H1 (cell line): Measurements from ENCODE around the gene RBM19. TPM values are rescaled to one million over a fixed set of nuclear protein-coding genes. Genes with fewer than 3 reads are reported as not detected.

Experiments
- CTCF ChIA-PET: fragments of 300-600 bp; sonication (Branson Sonifier 250); formaldehyde crosslinking; loops from one replicate; lab custom pipeline; 2021; ENCODE audit not compliant: partially characterized antibody; lab: Charles Lee
- POLR2A ChIA-PET: fragments of 300-600 bp; sonication (Branson Sonifier 250); formaldehyde crosslinking; loops from one replicate; lab custom pipeline; 2021; ENCODE audit warnings: inconsistent platforms; ENCODE audit not compliant: partially characterized antibody; lab: Charles Lee
- DNase-seq, 2 experiments: peaks; one replicate each; pipeline versions ENCODE4 v3.0.0 to v3.0.0-alpha.2; 2010 to 2022; ENCODE audit warnings: low spot score in 2 of 2, low read depth in 1 of 2, mixed read lengths in 1 of 2
- FAIRE-seq: peaks from 2 replicates; lab custom pipeline; 2011; peaks lifted over from hg19 to GRCh38; lab: Jason Lieb, UNC
- H2AFZ ChIP-seq: 2 replicates; pipeline ENCODE4 v1.8.1; 2012; ENCODE audit warnings: low read length, inconsistent platforms
- H2AK5ac ChIP-seq: 2 replicates; pipeline ENCODE4 v1.6.1; 2013; ENCODE audit warnings: low read depth, low read length
- H2BK120ac ChIP-seq: replicated peaks from 2 replicates; pipeline ENCODE3; 2013; ENCODE audit warnings: low read depth, low read length, inconsistent platforms
- H2BK12ac ChIP-seq: 2 replicates; pipeline ENCODE4 v1.6.1; 2013; ENCODE audit warnings: low read depth, low read length
- H2BK15ac ChIP-seq: 2 replicates; pipeline ENCODE4 v1.6.1; 2013; ENCODE audit warnings: low read length
- H2BK20ac ChIP-seq: 2 replicates; pipeline ENCODE4 v1.6.1; 2013; ENCODE audit warnings: low read length
- H2BK5ac ChIP-seq: 2 replicates; pipeline ENCODE4 v1.6.1; 2013; ENCODE audit warnings: low read depth, low read length
- H3K14ac ChIP-seq: 2 replicates; pipeline ENCODE4 v1.6.1; 2013; ENCODE audit warnings: inconsistent platforms; ENCODE audit not compliant: insufficient read length
- H3K18ac ChIP-seq: 2 replicates; pipeline ENCODE4 v1.6.1; 2013; ENCODE audit warnings: low read length; ENCODE audit errors: extremely low read depth
- H3K23ac ChIP-seq: 2 replicates; pipeline ENCODE4 v1.6.1; 2013; ENCODE audit warnings: inconsistent platforms; ENCODE audit not compliant: insufficient read length
- H3K23me2 ChIP-seq: 2 replicates; pipeline ENCODE4 v1.6.1; 2013; ENCODE audit warnings: low read depth, low read length
- H3K27ac ChIP-seq: 2 replicates; pipeline ENCODE4 v1.6.1; 2011; ENCODE audit warnings: low read depth, low read length, inconsistent platforms
- H3K27me3 ChIP-seq, 4 experiments: replicated peaks in 1 of 4; 1 replicate in 1 of 4; 2 replicates in 3 of 4; pipeline versions ENCODE4 v1.6.1 to v1.8.1; 2011 to 2013; ENCODE audit warnings: low read length in 3 of 4, mild to moderate bottlenecking in 3 of 4, inconsistent platforms in 2 of 4, mixed read lengths in 2 of 4, moderate library complexity in 1 of 4; ENCODE audit not compliant: control insufficient read depth in 3 of 4, insufficient read depth in 3 of 4; ENCODE audit errors: extremely low read depth in 1 of 4
- H3K36me3 ChIP-seq, 4 experiments: 2 replicates each; pipeline versions ENCODE4 v1.6.1 to v1.8.1; 2011 to 2013; ENCODE audit warnings: mild to moderate bottlenecking in 4 of 4, low read length in 3 of 4, moderate library complexity in 2 of 4, control low read depth in 1 of 4, inconsistent platforms in 1 of 4; ENCODE audit not compliant: insufficient read depth in 4 of 4, control insufficient read depth in 2 of 4
- H3K4ac ChIP-seq: replicated peaks from 2 replicates; pipeline ENCODE3; 2013; ENCODE audit warnings: low read length, low read depth, mixed read lengths, inconsistent platforms; ENCODE audit not compliant: insufficient read length
- H3K4me1 ChIP-seq, 4 experiments: replicated peaks in 1 of 4; 1 replicate in 1 of 4; 2 replicates in 3 of 4; pipeline versions ENCODE4 v1.6.1 to v1.8.1; 2011 to 2013; ENCODE audit warnings: low read length in 3 of 4, inconsistent platforms in 2 of 4, mixed read lengths in 1 of 4; ENCODE audit not compliant: insufficient read depth in 4 of 4, control insufficient read depth in 3 of 4
- H3K4me2 ChIP-seq, 2 experiments: 2 replicates each; pipeline versions ENCODE4 v1.6.1 to v1.8.1; 2011 to 2013; ENCODE audit warnings: low read depth in 2 of 2, low read length in 2 of 2, control low read depth in 1 of 2, inconsistent platforms in 1 of 2, mild to moderate bottlenecking in 1 of 2; ENCODE audit not compliant: insufficient read depth in 1 of 2
- H3K4me3 ChIP-seq, 4 experiments: fragments of 200-600, 300-600 bp in 1 of 4; sonication (generic), shearing (Covaris generic), sonication (Bioruptor Twin) in 1 of 4; 2 replicates each; pipeline versions ENCODE4 v1.5.1 to v1.8.1; 2011 to 2016; ENCODE audit warnings: low read length in 4 of 4, low read depth in 3 of 4, control low read depth in 2 of 4, inconsistent platforms in 2 of 4, mild to moderate bottlenecking in 2 of 4, mixed read lengths in 1 of 4, moderate library complexity in 1 of 4; ENCODE audit not compliant: insufficient read depth in 2 of 4; ENCODE audit errors: extremely low read depth in 1 of 4
- H3K56ac ChIP-seq: replicated peaks from 2 replicates; pipeline ENCODE3; 2013; ENCODE audit warnings: low read depth, mild to moderate bottlenecking, mixed read lengths, low read length, inconsistent platforms; ENCODE audit not compliant: insufficient read length
- H3K79me1 ChIP-seq: 2 replicates; pipeline ENCODE4 v1.6.1; 2013; ENCODE audit warnings: low read depth, low read length, control low read depth
- H3K79me2 ChIP-seq, 2 experiments: 2 replicates each; pipeline versions ENCODE4 v1.6.1 to v1.8.1; 2012 to 2013; ENCODE audit warnings: low read length in 2 of 2, mild to moderate bottlenecking in 2 of 2, inconsistent platforms in 1 of 2; ENCODE audit not compliant: insufficient read depth in 2 of 2, control insufficient read depth in 1 of 2
- H3K9ac ChIP-seq, 4 experiments: replicated peaks in 1 of 4; 1 replicate in 1 of 4; 2 replicates in 3 of 4; pipeline versions ENCODE4 v1.6.1 to v1.8.1; 2011 to 2013; ENCODE audit warnings: low read depth in 3 of 4, low read length in 3 of 4, control low read depth in 2 of 4, mild to moderate bottlenecking in 2 of 4, moderate library complexity in 2 of 4, inconsistent platforms in 1 of 4; ENCODE audit errors: extremely low read depth in 1 of 4
- H3K9me3 ChIP-seq, 2 experiments: 2 replicates each; pipeline versions ENCODE4 v1.6.1 to v1.8.1; 2012 to 2013; ENCODE audit warnings: mild to moderate bottlenecking in 2 of 2, moderate library complexity in 2 of 2, control low read depth in 1 of 2, inconsistent platforms in 1 of 2, low read depth in 1 of 2, low read length in 1 of 2, mixed read lengths in 1 of 2; ENCODE audit not compliant: insufficient read depth in 2 of 2
- H4K20me1 ChIP-seq, 2 experiments: replicated peaks in 1 of 2; 2 replicates each; pipeline versions ENCODE3 to v1.8.1; 2011 to 2013; ENCODE audit warnings: inconsistent platforms in 2 of 2, low read length in 2 of 2, mild to moderate bottlenecking in 1 of 2; ENCODE audit not compliant: insufficient read depth in 2 of 2, control insufficient read depth in 1 of 2
- H4K5ac ChIP-seq: 2 replicates; pipeline ENCODE4 v1.6.1; 2013; ENCODE audit warnings: low read length, low read depth, mixed read lengths, inconsistent platforms; ENCODE audit not compliant: insufficient read length
- H4K8ac ChIP-seq: 2 replicates; pipeline ENCODE4 v1.8.0; 2013; ENCODE audit warnings: mild to moderate bottlenecking, moderate library complexity, low read length, inconsistent platforms; ENCODE audit not compliant: insufficient read depth; ENCODE audit errors: extremely low read depth
- H4K91ac ChIP-seq: replicated peaks from 2 replicates; pipeline ENCODE3; 2013; ENCODE audit warnings: low read length, mixed read lengths, inconsistent platforms; ENCODE audit not compliant: insufficient read length
- BACH1 ChIP-seq: IDR thresholded peaks from 2 replicates; pipeline ENCODE4 v1.6.1; 2012; ENCODE audit warnings: low read length, improper control_type of control experiment
- CEBPB ChIP-seq: IDR thresholded peaks from 2 replicates; pipeline ENCODE4 v1.6.1; 2012; ENCODE audit warnings: low read depth, low read length
- CTBP2 ChIP-seq: IDR thresholded peaks from 2 replicates; pipeline ENCODE4 v1.7.0; 2011; ENCODE audit warnings: borderline replicate concordance, mild to moderate bottlenecking, moderate library complexity, mixed read lengths, low read length; ENCODE audit not compliant: insufficient read depth, insufficient read length
- E2F6 ChIP-seq: IDR thresholded peaks from 2 replicates; pipeline ENCODE4 v1.6.1; 2012; ENCODE audit warnings: inconsistent platforms
- EP300 ChIP-seq, 2 experiments: IDR thresholded peaks; 1 replicate in 1 of 2; 2 replicates in 1 of 2; pipeline ENCODE4 v1.6.1; 2011 to 2012; ENCODE audit warnings: low read depth in 2 of 2, low read length in 2 of 2, mild to moderate bottlenecking in 2 of 2, borderline replicate concordance in 1 of 2, inconsistent platforms in 1 of 2, moderate library complexity in 1 of 2
- HDAC6 ChIP-seq: IDR thresholded peaks from one replicate; pipeline ENCODE4 v1.7.1; 2012; ENCODE audit warnings: low read depth, mild to moderate bottlenecking, inconsistent platforms, low read length, moderate library complexity
- POU5F1 ChIP-seq: IDR thresholded peaks from 2 replicates; pipeline ENCODE4 v1.6.1; 2011; ENCODE audit warnings: low read depth, mild to moderate bottlenecking, low read length, moderate library complexity
- RFX5 ChIP-seq: IDR thresholded peaks from 2 replicates; pipeline ENCODE4 v1.6.1; 2011; ENCODE audit warnings: low read depth, low read length, improper control_type of control experiment, borderline replicate concordance
- SP4 ChIP-seq: IDR thresholded peaks from 2 replicates; pipeline ENCODE4 v1.6.1; 2012; ENCODE audit warnings: low read length, inconsistent platforms
- SRF ChIP-seq: IDR thresholded peaks from 2 replicates; pipeline ENCODE4 v1.6.1; 2011; ENCODE audit warnings: mild to moderate bottlenecking, low read depth, low read length, moderate library complexity
- SUZ12 ChIP-seq: fragments of 200-600 bp; sonication (generic); IDR thresholded peaks from 2 replicates; pipeline ENCODE4 v1.6.1; 2012; ENCODE audit warnings: mild to moderate bottlenecking, inconsistent platforms, low read length, moderate library complexity, mixed read lengths
- TBP ChIP-seq: IDR thresholded peaks from 2 replicates; pipeline ENCODE4 v1.6.1; 2011; ENCODE audit warnings: low read depth, low read length, improper control_type of control experiment
- TCF12 ChIP-seq: IDR thresholded peaks from 2 replicates; pipeline ENCODE4 v1.6.1; 2011; ENCODE audit warnings: low read depth, mild to moderate bottlenecking, low read length
- WGBS, 2 experiments: shearing (Covaris generic) in 1 of 2; methylation state at CpG; one replicate each; pipeline versions ENCODE4 v1.1.6 to v1.1.7; 2013 to 2015; ENCODE audit warnings: low lambda C conversion rate in 2 of 2, mixed read lengths in 2 of 2, inconsistent platforms in 1 of 2, low coverage in 1 of 2, missing lambda C conversion rate in 1 of 2; ENCODE audit not compliant: insufficient replicate concordance in 2 of 2, insufficient coverage in 1 of 2, insufficient read length in 1 of 2; ENCODE audit errors: extremely low coverage in 1 of 2, missing lambda C conversion rate in 1 of 2; 5-methylcytosine and 5-hydroxymethylcytosine counted together
- polyA plus RNA-seq, 7 experiments: library from polyadenylated mRNA; depleted of rRNA in 3 of 7; stranded (reverse) in 5 of 7; unstranded in 2 of 7; fragments of >200 nt in 5 of 7; fragments of 200-250 nt in 2 of 7; gene quantifications; 1 replicate in 5 of 7; 2 replicates in 1 of 7; 4 replicates in 1 of 7; pipeline versions ENCODE4 v1.2.1 to v1.2.3, GENCODE V29; 2011 to 2013; ENCODE audit warnings: missing spikeins in 2 of 7, mixed read lengths in 2 of 7
- total RNA-seq: library from RNA; stranded (reverse); fragmentation: NEBNext Ultra II Directional; extraction: Animal tissue kit (Norgen Biotek cat#: 25700); gene quantifications from 2 replicates; pipeline ENCODE4 v1.2.1, GENCODE V29; 2021

Gene RBM19
- total and polyA plus RNA-seq, 2 of the 8 experiments (the other 6 are each of a cell fraction or from before 2014, with no cell fraction given), result 23.4 to 61.9 TPM

GRCh38 chr12:113804961-113805600, 161.0 kb downstream of the RBM19 start:
- H4K8ac ChIP-seq, result peak overlapping the region; percentile 38
- H2AFZ ChIP-seq, result no peak overlapping the region
- no peak overlapping the region; the same call in 1 of the 2 replicates for H3K18ac ChIP-seq
- no peak overlapping the region for H3K23ac ChIP-seq
- H3K4me3 ChIP-seq, result no peak overlapping the region
- ChIA-PET CTCF (interaction anchor here (0.6 to 2.0 kb wide), 4 partner anchors 8 to 21 kb away, joined by 3 to 7 read pairs (median 4); no protein-coding TSS in a partner anchor), POLR2A (interaction anchor here (0.6 kb wide), 1 partner anchor 404 kb away, joined by 4 read pairs; no protein-coding TSS in a partner anchor)
- H3K79me1 ChIP-seq, result no peaks in the 10 kb centered on the region
- H3K14ac ChIP-seq, result no peak overlapping the region
- no peaks in the 10 kb centered on the region for H4K20me1 ChIP-seq
- H3K9ac ChIP-seq, result no peak overlapping the region
- no peak overlapping the region for H4K91ac ChIP-seq
- H3K23me2 ChIP-seq, result no peaks in the 10 kb centered on the region
- H2BK120ac ChIP-seq, result no peak overlapping the region
- no peak overlapping the region for H2BK12ac ChIP-seq
- H3K36me3 ChIP-seq, result no peaks in the 10 kb centered on the region
- no peak overlapping the region for H3K4ac ChIP-seq
- FAIRE-seq (no peak), DNase-seq (no peak)
- 89% methylated on average over 14 of the region's 16 CpGs; no CpG with 5 or more reads in 1 of the 2 experiments for WGBS, 2 experiments
- no peaks in the 10 kb centered on the region; a peak in 1 of 7 replicates for H3K4me1 ChIP-seq
- no peak overlapping the region for H3K27ac ChIP-seq
- H2AK5ac ChIP-seq, result no peak overlapping the region
- no peaks in the 10 kb centered on the region for H3K9me3 ChIP-seq
- H3K56ac ChIP-seq, result no peak overlapping the region
- H3K79me2 ChIP-seq, result no peaks in the 10 kb centered on the region
- H2BK20ac ChIP-seq, result no peak overlapping the region
- no peak overlapping the region for H4K5ac ChIP-seq
- peaks cover 0 to 3% (median 0%) of the 10 kb centered on the region in 4 experiments; a peak in 2 of 7 replicates for H3K27me3 ChIP-seq
- no peak overlapping the region for H2BK5ac ChIP-seq
- H2BK15ac ChIP-seq, result no peak overlapping the region
- H3K4me2 ChIP-seq, result no peak overlapping the region
- no peak for TF ChIP-seq RFX5
- TF ChIP-seq CEBPB, result no peak
- no peak for TF ChIP-seq TCF12
- no peak for TF ChIP-seq E2F6
- no peak for TF ChIP-seq SUZ12
- TF ChIP-seq SRF, result no peak
- no peak for TF ChIP-seq TBP
- TF ChIP-seq SP4, result no peak
- no peak for TF ChIP-seq HDAC6
- TF ChIP-seq POU5F1, result no peak
- no peak for TF ChIP-seq CTBP2
- TF ChIP-seq EP300 (IDR thresholded peaks at IDR 0.05; ENCODE audit: borderline replicate concordance in 1 of 2, low read depth in 2 of 2, low read length in 2 of 2), result no peak
- TF ChIP-seq BACH1, result no peak
